Measurements from ENCODE around the gene SNX30.

GRCh38 chr9:112870556-112870955 is 120.0 kb downstream of the SNX30 start:
- TF ChIP-seq CTCF (IDR thresholded peaks at IDR 0.05): no peak
- no peak for TF ChIP-seq POLR2A (IDR thresholded peaks at IDR 0.05)

Measured in Peyer's patch (tissue), 4 donors.